ENCODE results near the gene HSPB9. TPM values are rescaled to one million over a fixed set of nuclear protein-coding genes. Genes with fewer than 3 reads are reported as not detected.

The HSPB9 gene
- total RNA-seq, 1 experiment from 2014 or later = not detected

DNA sequence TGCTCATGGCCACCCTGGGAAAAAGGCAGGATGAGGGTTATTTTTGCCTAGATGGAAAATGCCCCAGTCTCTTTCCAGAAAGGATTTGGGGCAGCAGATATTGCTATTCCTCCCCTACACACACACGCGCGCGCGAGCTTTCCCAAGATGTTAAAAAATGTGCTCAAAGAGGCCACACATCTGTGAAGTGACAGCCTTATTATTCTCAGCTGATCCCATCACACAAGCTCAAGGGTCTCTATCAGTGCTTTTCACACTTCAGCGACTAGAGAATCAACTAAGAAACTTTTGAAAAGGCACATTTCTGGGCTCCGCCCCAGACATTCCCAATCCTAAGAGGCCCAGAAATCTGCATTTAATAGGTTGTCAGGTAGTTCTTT, 37.9 kb downstream of the HSPB9 start:
- H3K27ac ChIP-seq (ENCODE audit: low read depth, low read length, poor library complexity, severe bottlenecking) = no peak overlapping the region
- no peak overlapping the region for H3K4me3 ChIP-seq (ENCODE audit: low read depth, low read length, poor library complexity, severe bottlenecking)
- H3K36me3 ChIP-seq (ENCODE audit: insufficient read depth, low read length, poor library complexity, severe bottlenecking) = no peaks in the 10 kb centered on the region
- H3K27me3 ChIP-seq (replicated peaks; ENCODE audit: insufficient read depth, low read depth, low read length, poor library complexity) = no peaks in the 10 kb centered on the region
- ChIA-PET POLR2A (ENCODE audit: low non-redundant PET) (no interaction called here), CTCF (interaction anchor here (0.6 kb wide), 1 partner anchor 1938 kb away, joined by 4 read pairs; no protein-coding TSS in a partner anchor)
- DNase-seq (ENCODE audit: low spot score) = no peak
- no peaks in the 10 kb centered on the region for H3K4me1 ChIP-seq (ENCODE audit: insufficient read depth, low read length, poor library complexity, severe bottlenecking)
- intact Hi-C loops (cut with micrococcal nuclease; ENCODE audit: unreplicated experiment) = no loop called here
- TF ChIP-seq, protein P1, sequence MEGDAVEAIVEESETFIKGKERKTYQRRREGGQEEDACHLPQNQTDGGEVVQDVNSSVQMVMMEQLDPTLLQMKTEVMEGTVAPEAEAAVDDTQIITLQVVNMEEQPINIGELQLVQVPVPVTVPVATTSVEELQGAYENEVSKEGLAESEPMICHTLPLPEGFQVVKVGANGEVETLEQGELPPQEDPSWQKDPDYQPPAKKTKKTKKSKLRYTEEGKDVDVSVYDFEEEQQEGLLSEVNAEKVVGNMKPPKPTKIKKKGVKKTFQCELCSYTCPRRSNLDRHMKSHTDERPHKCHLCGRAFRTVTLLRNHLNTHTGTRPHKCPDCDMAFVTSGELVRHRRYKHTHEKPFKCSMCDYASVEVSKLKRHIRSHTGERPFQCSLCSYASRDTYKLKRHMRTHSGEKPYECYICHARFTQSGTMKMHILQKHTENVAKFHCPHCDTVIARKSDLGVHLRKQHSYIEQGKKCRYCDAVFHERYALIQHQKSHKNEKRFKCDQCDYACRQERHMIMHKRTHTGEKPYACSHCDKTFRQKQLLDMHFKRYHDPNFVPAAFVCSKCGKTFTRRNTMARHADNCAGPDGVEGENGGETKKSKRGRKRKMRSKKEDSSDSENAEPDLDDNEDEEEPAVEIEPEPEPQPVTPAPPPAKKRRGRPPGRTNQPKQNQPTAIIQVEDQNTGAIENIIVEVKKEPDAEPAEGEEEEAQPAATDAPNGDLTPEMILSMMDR (conservative IDR thresholded peaks at IDR 0.05; ENCODE audit: low read depth, low read length) = no peak
- TF ChIP-seq EZH2 (IDR thresholded peaks at IDR 0.05; ENCODE audit: borderline replicate concordance, low read depth, low read length, poor library complexity, severe bottlenecking) = no peak
- H3K9me3 ChIP-seq (ENCODE audit: low read depth, low read length, poor library complexity, severe bottlenecking) = no peaks in the 10 kb centered on the region
- no TSS peak for BruUV-seq (replicated peaks)

DNA sequence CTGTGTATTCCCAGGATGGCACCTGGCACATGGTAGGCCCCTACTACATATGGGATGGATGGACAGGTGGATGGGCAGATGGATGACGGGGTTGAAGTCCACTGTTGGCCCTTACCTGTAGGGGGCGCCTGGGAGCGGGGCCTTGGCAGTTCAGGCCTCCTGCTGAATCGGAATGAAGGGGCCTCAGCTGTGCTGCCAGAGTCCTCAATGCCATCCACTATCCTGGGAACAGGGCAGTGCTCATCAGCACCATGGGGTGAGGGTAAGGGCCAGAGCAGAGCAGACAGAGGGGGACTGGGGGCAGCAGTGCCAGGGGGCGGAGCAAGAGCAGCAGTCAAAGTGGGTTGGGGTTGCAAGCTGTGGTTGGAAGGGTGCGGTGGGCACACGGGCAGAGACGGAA, 40.5 kb downstream of the HSPB9 start:
- Histone ChIP-seq H3K27ac (ENCODE audit: low read depth, low read length, poor library complexity, severe bottlenecking) (no peak overlapping the region), H3K4me1 (ENCODE audit: insufficient read depth, low read length, poor library complexity, severe bottlenecking) (no peaks in the 10 kb centered on the region), H3K27me3 (replicated peaks; ENCODE audit: insufficient read depth, low read depth, low read length, poor library complexity) (no peaks in the 10 kb centered on the region), H3K9me3 (ENCODE audit: low read depth, low read length, poor library complexity, severe bottlenecking) (no peaks in the 10 kb centered on the region), H3K4me3 (ENCODE audit: low read depth, low read length, poor library complexity, severe bottlenecking) (no peak overlapping the region), H3K36me3 (ENCODE audit: insufficient read depth, low read length, poor library complexity, severe bottlenecking) (no peaks in the 10 kb centered on the region)
- intact Hi-C loops (cut with micrococcal nuclease; ENCODE audit: unreplicated experiment) = no loop called here
- ChIA-PET POLR2A (ENCODE audit: low non-redundant PET) (no interaction called here), CTCF (no interaction called here)
- DNase-seq (ENCODE audit: low spot score) = no peak
- TF ChIP-seq EZH2 (IDR thresholded peaks at IDR 0.05; ENCODE audit: borderline replicate concordance, low read depth, low read length, poor library complexity, severe bottlenecking) = no peak
- TF ChIP-seq, protein P1 (conservative IDR thresholded peaks at IDR 0.05; ENCODE audit: low read depth, low read length) = peak; percentile 55
- BruUV-seq (replicated peaks) = no TSS peak

DNA sequence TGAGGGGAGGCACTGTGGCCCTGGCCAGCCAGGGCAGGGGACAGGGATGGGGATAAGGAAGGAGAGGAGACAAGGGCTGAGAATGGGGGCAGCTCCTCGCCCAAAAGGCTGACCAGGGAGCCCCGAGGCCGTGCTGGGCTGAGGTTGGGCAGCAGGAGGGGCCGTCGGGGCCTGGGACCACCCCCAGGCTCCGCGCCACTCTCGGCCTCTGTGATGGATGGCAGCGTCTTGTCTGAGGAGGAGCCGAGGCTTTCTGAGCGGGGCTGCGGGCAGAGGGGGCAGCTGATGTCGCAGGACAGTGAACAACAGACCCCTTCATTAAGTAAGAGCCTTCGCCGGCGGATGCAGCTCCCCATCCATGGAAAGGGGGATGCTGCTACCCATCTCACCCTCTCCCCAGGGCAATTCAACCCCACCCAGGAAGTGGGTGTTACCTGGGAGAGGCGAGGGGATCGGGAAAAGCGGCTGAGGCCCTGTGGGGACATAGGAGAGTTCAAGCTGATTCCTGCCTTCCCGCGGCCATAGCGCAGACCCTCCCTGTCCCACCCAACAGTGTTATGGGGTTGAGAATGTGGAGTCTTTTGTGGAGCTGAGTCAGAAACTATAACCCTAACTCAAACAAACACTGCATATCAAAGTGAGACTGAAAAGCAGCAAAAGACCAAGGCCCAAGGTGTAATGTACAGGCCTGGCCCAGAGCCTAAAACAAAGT, 41.2 kb downstream of the HSPB9 start:
- POLR2A ChIA-PET (ENCODE audit: low non-redundant PET) = no interaction called here
- BruUV-seq (replicated peaks) = no TSS peak
- Histone ChIP-seq H3K4me1 (ENCODE audit: insufficient read depth, low read length, poor library complexity, severe bottlenecking) (no peaks in the 10 kb centered on the region), H3K9me3 (ENCODE audit: low read depth, low read length, poor library complexity, severe bottlenecking) (no peaks in the 10 kb centered on the region), H3K36me3 (ENCODE audit: insufficient read depth, low read length, poor library complexity, severe bottlenecking) (no peaks in the 10 kb centered on the region), H3K27me3 (replicated peaks; ENCODE audit: insufficient read depth, low read depth, low read length, poor library complexity) (no peaks in the 10 kb centered on the region), H3K4me3 (ENCODE audit: low read depth, low read length, poor library complexity, severe bottlenecking) (no peak overlapping the region), H3K27ac (ENCODE audit: low read depth, low read length, poor library complexity, severe bottlenecking) (no peak overlapping the region)
- intact Hi-C loops (cut with micrococcal nuclease; ENCODE audit: unreplicated experiment) = no loop called here
- DNase-seq (ENCODE audit: low spot score) = no peak
- TF ChIP-seq, protein P1 (conservative IDR thresholded peaks at IDR 0.05; ENCODE audit: low read depth, low read length) = no peak
- no peak for TF ChIP-seq EZH2 (IDR thresholded peaks at IDR 0.05; ENCODE audit: borderline replicate concordance, low read depth, low read length, poor library complexity, severe bottlenecking)
- CTCF ChIA-PET = no interaction called here
